ENCODE measurements around the gene ST6GALNAC5. TPM values are rescaled to one million over a fixed set of nuclear protein-coding genes. Genes with fewer than 3 reads are reported as not detected.

ST6GALNAC5 gene
- total RNA-seq, 5 donors from 2014 or later (not counting 1 experiment from before 2014, with no cell fraction given): not detected

DNA sequence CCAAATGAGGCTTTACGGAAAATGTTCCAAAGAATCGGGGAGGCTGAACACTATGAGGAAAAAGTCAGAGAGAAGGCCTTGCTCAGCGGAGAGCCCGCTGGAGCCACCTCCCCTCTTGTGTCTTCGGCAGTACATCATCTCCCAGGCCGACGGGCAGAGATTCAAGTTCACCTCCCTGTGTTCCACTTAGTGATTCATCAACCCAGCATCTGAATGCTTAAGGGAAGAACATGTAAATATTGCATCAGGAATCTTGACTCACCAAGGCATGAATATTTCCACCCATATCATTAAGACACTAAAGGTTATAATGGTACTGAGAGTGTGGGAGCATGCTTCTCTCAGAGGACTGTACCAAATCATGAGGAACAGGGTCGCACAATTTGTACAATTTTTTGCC lies 172.5 kb downstream of the ST6GALNAC5 start:
- ATAC-seq (replicated peaks in 1 of 4) (no peak), DNase-seq (no peak)
- CTCF ChIA-PET: no interaction called here
- no peaks in the 10 kb centered on the region for H3K9me3 ChIP-seq
- no peaks in the 10 kb centered on the region for H3K4me1 ChIP-seq (ENCODE audit: control insufficient read depth in 1 of 2, extremely low read depth in 1 of 2, insufficient read depth in 2 of 2, low read length in 2 of 2)
- H3K36me3 ChIP-seq (ENCODE audit: control insufficient read depth in 2 of 2, extremely low read depth in 1 of 2, insufficient read depth in 1 of 2, low read length in 1 of 2): no peaks in the 10 kb centered on the region
- POLR2A ChIA-PET: no interaction called here
- H3K9me3 Mint-ChIP-seq: peaks cover 0 to 9% (median 7%) of the 10 kb centered on the region in 3 donors
- peaks cover 4 to 6% of the 10 kb centered on the region in 2 donors for H3K27me3 Mint-ChIP-seq
- H3K4me1 Mint-ChIP-seq: no peaks in the 10 kb centered on the region
- 95% methylated on average over 4 of the region's 8 CpGs for WGBS (ENCODE audit: insufficient coverage)
- H3K27ac ChIP-seq (ENCODE audit: low read length): no peak overlapping the region
- H3K27ac Mint-ChIP-seq: no peak overlapping the region
- H3K4me3 Mint-ChIP-seq: no peak overlapping the region
- H3K27me3 ChIP-seq (replicated peaks in 1 of 2; ENCODE audit: control insufficient read depth in 2 of 2, extremely low read depth in 1 of 2, insufficient read depth in 2 of 2, low read length in 1 of 2): peaks cover 0 to 5% of the 10 kb centered on the region in 2 experiments
- H3K4me3 ChIP-seq (ENCODE audit: control insufficient read depth in 1 of 2, extremely low read depth in 1 of 2, low read length in 1 of 2): no peak overlapping the region
- H3K36me3 Mint-ChIP-seq: no peaks in the 10 kb centered on the region

DNA sequence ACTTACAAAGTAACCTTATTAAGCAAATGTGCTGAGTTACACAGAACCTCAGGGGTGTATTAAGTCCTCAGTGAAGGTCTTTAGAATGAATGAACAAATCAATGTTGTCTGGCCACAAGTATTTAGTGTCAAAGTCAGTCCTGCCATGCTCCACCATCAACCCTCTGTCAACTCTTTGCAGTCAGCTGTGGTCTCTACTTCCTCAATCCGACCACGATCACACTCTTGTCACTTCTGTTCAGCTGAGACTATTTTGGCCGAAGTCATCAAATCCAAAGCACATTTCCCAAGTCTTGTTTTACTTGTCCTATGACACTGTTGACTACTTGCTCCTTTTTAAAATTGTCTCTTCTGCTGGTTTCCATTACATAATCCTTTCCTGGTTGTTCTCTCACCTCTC lies 173.5 kb downstream of the ST6GALNAC5 start:
- peaks cover 4 to 6% of the 10 kb centered on the region in 2 donors for H3K27me3 Mint-ChIP-seq
- Histone ChIP-seq H3K4me1 (ENCODE audit: control insufficient read depth in 1 of 2, extremely low read depth in 1 of 2, insufficient read depth in 2 of 2, low read length in 2 of 2) (no peaks in the 10 kb centered on the region), H3K27me3 (replicated peaks in 1 of 2; ENCODE audit: control insufficient read depth in 2 of 2, extremely low read depth in 1 of 2, insufficient read depth in 2 of 2, low read length in 1 of 2) (peaks cover 0 to 5% of the 10 kb centered on the region in 2 experiments), H3K9me3 (no peaks in the 10 kb centered on the region), H3K27ac (ENCODE audit: low read length) (no peak overlapping the region), H3K4me3 (ENCODE audit: control insufficient read depth in 1 of 2, extremely low read depth in 1 of 2, low read length in 1 of 2) (no peak overlapping the region), H3K36me3 (ENCODE audit: control insufficient read depth in 2 of 2, extremely low read depth in 1 of 2, insufficient read depth in 1 of 2, low read length in 1 of 2) (no peaks in the 10 kb centered on the region)
- 19% methylated on average over 3 of the region's 3 CpGs for WGBS (ENCODE audit: insufficient coverage)
- H3K9me3 Mint-ChIP-seq: peaks cover 0 to 9% (median 7%) of the 10 kb centered on the region in 3 donors
- no peak for DNase-seq
- H3K4me3 Mint-ChIP-seq: no peak overlapping the region
- no peaks in the 10 kb centered on the region for H3K36me3 Mint-ChIP-seq
- no peaks in the 10 kb centered on the region for H3K4me1 Mint-ChIP-seq
- H3K27ac Mint-ChIP-seq: no peak overlapping the region
- no peak for ATAC-seq (replicated peaks in 1 of 4)
- CTCF ChIA-PET: no interaction called here
- POLR2A ChIA-PET: no interaction called here

- Mint-ChIP-seq H3K4me1 (peaks cover 19 to 23% (median 21%) of the 10 kb centered on the region in 3 donors), H3K27ac (no peak overlapping the region), H3K27me3 (peaks cover 0 to 3% of the 10 kb centered on the region in 2 donors), H3K9me3 (no peaks in the 10 kb centered on the region), H3K4me3 (no peak overlapping the region), H3K36me3 (no peaks in the 10 kb centered on the region)
- H3K4me3 ChIP-seq (ENCODE audit: control insufficient read depth in 1 of 2, extremely low read depth in 1 of 2, low read length in 1 of 2): no peak overlapping the region
- ChIA-PET POLR2A (no interaction called here), CTCF (no interaction called here)
- peaks cover 0 to 5% of the 10 kb centered on the region in 2 experiments for H3K27me3 ChIP-seq (replicated peaks in 1 of 2; ENCODE audit: control insufficient read depth in 2 of 2, extremely low read depth in 1 of 2, insufficient read depth in 2 of 2, low read length in 1 of 2)
- ATAC-seq (replicated peaks in 1 of 4): no peak
- H3K27ac ChIP-seq (ENCODE audit: low read length): no peak overlapping the region
- no peak for DNase-seq
- no peaks in the 10 kb centered on the region for H3K9me3 ChIP-seq
- H3K36me3 ChIP-seq (ENCODE audit: control insufficient read depth in 2 of 2, extremely low read depth in 1 of 2, insufficient read depth in 1 of 2, low read length in 1 of 2): no peaks in the 10 kb centered on the region
- H3K4me1 ChIP-seq (ENCODE audit: control insufficient read depth in 1 of 2, extremely low read depth in 1 of 2, insufficient read depth in 2 of 2, low read length in 2 of 2): peaks cover 6 to 19% of the 10 kb centered on the region in 2 experiments
- 90% methylated on average over 19 of the region's 20 CpGs for WGBS (ENCODE audit: insufficient coverage)
Measured at GRCh38 chr1:77044133-77044849, 177.0 kb downstream of the ST6GALNAC5 start.

DNA sequence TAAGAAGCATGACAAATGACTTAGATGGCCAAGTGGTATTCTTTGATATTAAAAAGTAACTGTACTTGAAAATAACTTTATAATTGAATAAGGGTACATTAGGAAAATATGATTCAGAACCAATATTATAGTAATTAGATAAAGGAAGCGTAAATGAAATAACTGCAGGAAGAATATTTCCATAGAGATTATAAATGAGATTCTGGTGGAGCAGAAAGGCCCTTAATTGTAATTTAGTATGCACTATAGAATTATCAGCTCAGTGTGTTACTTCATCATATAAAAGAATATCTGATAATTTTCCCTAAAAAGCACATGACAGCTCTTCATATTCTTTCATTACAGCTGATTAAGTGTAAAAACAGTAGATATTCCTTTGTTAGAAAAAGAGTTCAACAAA lies 180.3 kb downstream of the ST6GALNAC5 start:
- H3K9me3 Mint-ChIP-seq: no peaks in the 10 kb centered on the region
- no peaks in the 10 kb centered on the region for H3K27me3 Mint-ChIP-seq
- CTCF ChIA-PET: no interaction called here
- Histone ChIP-seq H3K27me3 (replicated peaks in 1 of 2; ENCODE audit: control insufficient read depth in 2 of 2, extremely low read depth in 1 of 2, insufficient read depth in 2 of 2, low read length in 1 of 2) (peaks cover 0 to 5% of the 10 kb centered on the region in 2 experiments), H3K4me1 (ENCODE audit: control insufficient read depth in 1 of 2, extremely low read depth in 1 of 2, insufficient read depth in 2 of 2, low read length in 2 of 2) (peaks cover 6 to 19% of the 10 kb centered on the region in 2 experiments), H3K4me3 (ENCODE audit: control insufficient read depth in 1 of 2, extremely low read depth in 1 of 2, low read length in 1 of 2) (no peak overlapping the region), H3K36me3 (ENCODE audit: control insufficient read depth in 2 of 2, extremely low read depth in 1 of 2, insufficient read depth in 1 of 2, low read length in 1 of 2) (no peaks in the 10 kb centered on the region), H3K9me3 (no peaks in the 10 kb centered on the region), H3K27ac (ENCODE audit: low read length) (no peak overlapping the region)
- H3K27ac Mint-ChIP-seq: no peak overlapping the region
- peak overlapping the region in 1 of 3 donors; percentile 56 for H3K4me3 Mint-ChIP-seq
- no CpG with 5 or more reads among the region's 1 CpG for WGBS (ENCODE audit: insufficient coverage)
- ATAC-seq (replicated peaks in 1 of 4) (no peak), DNase-seq (no peak)
- no peaks in the 10 kb centered on the region for H3K36me3 Mint-ChIP-seq
- peaks cover 19 to 23% (median 21%) of the 10 kb centered on the region in 3 donors for H3K4me1 Mint-ChIP-seq
- POLR2A ChIA-PET: interaction anchor here in 1 of 2 donors (0.6 kb wide), 1 partner anchor 128 kb away, joined by 3 read pairs; no protein-coding TSS in a partner anchor

DNA sequence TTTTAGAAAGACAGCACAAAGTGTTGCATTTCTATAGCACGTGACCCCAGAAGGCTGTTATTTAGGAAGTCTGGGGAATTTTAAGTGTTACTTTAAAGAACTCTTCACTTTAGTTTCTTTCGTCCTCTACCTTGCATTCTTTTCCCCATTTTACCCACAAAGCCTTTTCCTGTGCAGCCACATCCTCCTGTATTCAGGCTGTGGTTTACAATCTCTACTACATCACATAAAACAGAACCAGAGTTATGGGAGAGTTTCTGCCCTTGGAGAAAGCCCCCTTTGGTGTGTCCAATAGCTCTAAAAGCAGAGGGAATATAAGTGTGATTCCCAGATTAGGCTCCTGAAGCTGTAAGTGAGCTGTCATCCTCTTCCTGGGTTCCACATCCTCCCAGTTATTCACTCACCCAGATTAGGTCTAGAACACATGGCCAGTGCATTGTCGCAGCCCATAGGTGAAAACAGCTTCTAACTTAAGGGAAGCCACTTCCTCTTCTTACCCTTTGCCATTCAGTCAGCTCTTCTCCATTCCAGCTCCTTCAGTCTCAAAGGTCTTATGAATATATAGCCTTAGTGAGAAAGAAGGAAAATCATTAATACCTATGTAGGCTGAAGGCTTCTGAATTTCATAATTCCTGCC lies 180.8 kb downstream of the ST6GALNAC5 start:
- DNase-seq (no peak), ATAC-seq (replicated peaks in 1 of 4) (peak in 3 of 4 experiments; percentile 29 to 52 (median 43))
- H3K36me3 Mint-ChIP-seq: no peaks in the 10 kb centered on the region
- Histone ChIP-seq H3K36me3 (ENCODE audit: control insufficient read depth in 2 of 2, extremely low read depth in 1 of 2, insufficient read depth in 1 of 2, low read length in 1 of 2) (no peaks in the 10 kb centered on the region), H3K4me3 (ENCODE audit: control insufficient read depth in 1 of 2, extremely low read depth in 1 of 2, low read length in 1 of 2) (no peak overlapping the region), H3K9me3 (no peaks in the 10 kb centered on the region), H3K27ac (ENCODE audit: low read length) (no peak overlapping the region), H3K4me1 (ENCODE audit: control insufficient read depth in 1 of 2, extremely low read depth in 1 of 2, insufficient read depth in 2 of 2, low read length in 2 of 2) (peaks cover 6 to 19% of the 10 kb centered on the region in 2 experiments), H3K27me3 (replicated peaks in 1 of 2; ENCODE audit: control insufficient read depth in 2 of 2, extremely low read depth in 1 of 2, insufficient read depth in 2 of 2, low read length in 1 of 2) (peaks cover 0 to 5% of the 10 kb centered on the region in 2 experiments)
- peaks cover 19 to 23% (median 21%) of the 10 kb centered on the region in 3 donors for H3K4me1 Mint-ChIP-seq
- H3K4me3 Mint-ChIP-seq: peak overlapping the region in 2 of 3 donors; percentile 0 to 56
- CTCF ChIA-PET: no interaction called here
- WGBS (ENCODE audit: insufficient coverage): no CpG with 5 or more reads among the region's 3 CpGs
- H3K27ac Mint-ChIP-seq: no peak overlapping the region
- H3K9me3 Mint-ChIP-seq: no peaks in the 10 kb centered on the region
- H3K27me3 Mint-ChIP-seq: no peaks in the 10 kb centered on the region
- POLR2A ChIA-PET: no interaction called here

- WGBS (ENCODE audit: insufficient coverage): no CpG with 5 or more reads among the region's 1 CpG
- H3K27ac Mint-ChIP-seq: no peak overlapping the region
- no peaks in the 10 kb centered on the region for H3K9me3 Mint-ChIP-seq
- H3K36me3 ChIP-seq (ENCODE audit: control insufficient read depth in 2 of 2, extremely low read depth in 1 of 2, insufficient read depth in 1 of 2, low read length in 1 of 2): no peaks in the 10 kb centered on the region
- H3K27me3 Mint-ChIP-seq: no peaks in the 10 kb centered on the region
- POLR2A ChIA-PET: no interaction called here
- H3K36me3 Mint-ChIP-seq: no peaks in the 10 kb centered on the region
- peak overlapping the region in 1 of 3 donors; percentile 56 for H3K4me3 Mint-ChIP-seq
- CTCF ChIA-PET: no interaction called here
- no peak overlapping the region for H3K4me3 ChIP-seq (ENCODE audit: control insufficient read depth in 1 of 2, extremely low read depth in 1 of 2, low read length in 1 of 2)
- DNase-seq (no peak), ATAC-seq (replicated peaks in 1 of 4) (no peak)
- peaks cover 6 to 19% of the 10 kb centered on the region in 2 experiments for H3K4me1 ChIP-seq (ENCODE audit: control insufficient read depth in 1 of 2, extremely low read depth in 1 of 2, insufficient read depth in 2 of 2, low read length in 2 of 2)
- H3K4me1 Mint-ChIP-seq: peaks cover 19 to 23% (median 21%) of the 10 kb centered on the region in 3 donors
- peaks cover 0 to 5% of the 10 kb centered on the region in 2 experiments for H3K27me3 ChIP-seq (replicated peaks in 1 of 2; ENCODE audit: control insufficient read depth in 2 of 2, extremely low read depth in 1 of 2, insufficient read depth in 2 of 2, low read length in 1 of 2)
- no peak overlapping the region for H3K27ac ChIP-seq (ENCODE audit: low read length)
- no peaks in the 10 kb centered on the region for H3K9me3 ChIP-seq
Measured at GRCh38 chr1:77048615-77049005, 181.3 kb downstream of the ST6GALNAC5 start.
